Measurements from ENCODE around the gene OARD1. TPM values are rescaled to one million over a fixed set of nuclear protein-coding genes. Genes with fewer than 3 reads are reported as not detected.
"Not testable (repeated sequence)": the region's sequence is repeated elsewhere in the genome, so short reads cannot be mapped to it uniquely, and the experiment has no call there.

OARD1 gene
- polyA plus RNA-seq, 4 donors = 26.4 to 68.5 (median 59.1) TPM

GRCh38 chr6:41028561-41029412 is 43.4 kb downstream of the OARD1 start:
- DNase-seq (ENCODE audit: low read depth in 4 of 4, low spot score in 3 of 4) = peak in 1 of 4 donors; percentile 64

DNA sequence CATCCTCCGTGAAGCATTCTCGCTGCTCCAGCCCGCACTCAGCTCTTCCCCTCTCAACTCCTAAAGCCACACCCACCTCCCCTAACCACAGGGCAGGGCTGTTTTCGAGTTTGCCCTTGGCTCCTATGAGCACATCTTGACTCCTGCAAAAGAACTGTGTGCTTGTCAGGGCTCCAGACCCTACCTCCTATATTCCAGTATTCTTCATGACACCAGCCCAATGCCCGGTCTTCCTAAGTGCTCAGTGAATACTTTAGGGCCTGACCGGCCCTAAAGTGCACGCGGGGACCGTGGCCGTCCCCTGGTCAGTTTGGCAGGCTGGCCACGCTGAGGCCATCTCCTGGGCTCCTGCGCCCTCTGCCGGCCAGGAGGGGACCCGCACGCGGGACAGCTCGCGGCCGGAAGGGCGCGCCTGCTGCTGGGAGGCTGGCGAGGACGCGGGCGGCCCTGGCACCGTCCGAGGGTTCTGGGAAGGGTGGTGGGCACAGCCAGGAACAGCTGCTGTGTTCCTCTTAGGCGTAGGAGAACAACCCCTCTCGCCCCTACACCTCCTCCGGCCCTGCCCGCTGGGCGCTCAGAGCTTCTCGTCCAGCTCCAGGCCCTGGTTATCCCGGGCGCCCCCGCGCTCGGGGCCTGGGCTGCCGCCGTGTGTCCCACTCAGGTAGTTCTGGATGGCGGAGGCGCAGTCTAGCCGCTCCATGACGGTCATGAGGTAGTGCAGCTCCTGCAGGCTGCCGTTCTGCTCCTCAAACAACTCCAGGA is 44.2 kb downstream of the OARD1 start:
- peak; percentile 69 to 80 (median 74) for DNase-seq (ENCODE audit: low read depth in 4 of 4, low spot score in 3 of 4)

DNA sequence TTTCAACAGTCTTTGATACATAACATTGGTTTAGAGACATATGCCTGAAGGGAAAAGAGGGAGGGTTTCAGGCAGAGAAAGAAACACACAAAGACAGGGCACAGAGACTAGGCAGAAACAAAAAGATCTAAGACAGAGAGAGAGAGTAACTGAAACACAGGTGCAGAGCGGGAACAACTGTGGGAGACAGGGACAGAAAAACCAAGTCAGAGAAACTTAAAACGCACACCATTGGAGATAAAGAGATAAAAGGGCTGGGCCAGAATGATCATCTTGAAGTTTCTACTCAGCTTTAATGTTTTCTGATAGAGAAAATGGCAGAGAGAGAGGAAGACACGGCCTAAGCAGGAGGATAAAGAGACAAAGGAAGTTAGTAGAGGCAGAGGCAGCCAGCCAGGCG is 44.9 kb downstream of the OARD1 start:
- no peak for DNase-seq (ENCODE audit: low read depth in 4 of 4, low spot score in 3 of 4)

- no peak for DNase-seq (ENCODE audit: low read depth in 4 of 4, low spot score in 3 of 4)
Observed at GRCh38 chr6:41025966-41026530, 46.1 kb downstream of the OARD1 start.

- DNase-seq (ENCODE audit: low read depth in 4 of 4, low spot score in 3 of 4) = no peak
Observed at GRCh38 chr6:41023114-41023513, 49.0 kb downstream of the OARD1 start.

DNA sequence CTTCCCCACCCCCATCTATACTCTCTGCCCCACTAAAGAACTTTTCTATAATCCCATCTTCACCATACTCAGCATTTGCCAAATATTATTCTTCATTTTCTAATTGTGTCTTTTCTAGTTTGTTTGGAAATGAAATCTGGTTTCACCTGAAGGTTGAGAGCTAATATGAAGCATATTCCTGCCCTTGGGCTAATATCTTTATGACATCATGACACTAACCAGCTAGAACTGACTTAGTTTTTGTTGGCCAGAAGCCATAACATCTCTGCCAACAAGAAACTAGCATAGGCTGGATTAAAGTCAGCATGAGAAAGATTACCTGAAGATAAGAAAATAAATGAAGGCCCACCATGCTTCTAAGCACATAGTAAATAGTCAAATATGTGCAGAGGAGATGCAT is 49.9 kb downstream of the OARD1 start:
- no peak for DNase-seq (ENCODE audit: low read depth in 4 of 4, low spot score in 3 of 4)

DNA sequence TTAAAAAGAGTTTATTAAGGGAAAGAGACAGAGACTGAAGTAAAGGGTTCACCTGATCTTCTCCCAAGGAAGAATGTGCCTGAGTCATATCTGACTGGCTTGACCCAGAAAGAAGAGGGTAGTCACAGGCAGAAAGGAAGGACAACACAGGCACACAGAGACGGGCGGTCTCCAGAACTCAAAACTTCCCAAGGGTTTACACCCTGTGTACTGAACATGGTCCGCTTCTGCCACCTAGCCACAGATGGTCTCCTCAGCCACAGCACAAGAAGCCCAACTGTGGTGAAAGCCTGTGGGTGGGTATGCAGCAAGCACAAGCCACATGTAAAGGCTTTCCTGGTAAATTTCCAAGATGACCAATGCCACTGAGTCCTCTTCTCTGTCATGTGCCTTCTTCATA is 50.3 kb downstream of the OARD1 start:
- DNase-seq (ENCODE audit: low read depth in 4 of 4, low spot score in 3 of 4) = no peak

DNA sequence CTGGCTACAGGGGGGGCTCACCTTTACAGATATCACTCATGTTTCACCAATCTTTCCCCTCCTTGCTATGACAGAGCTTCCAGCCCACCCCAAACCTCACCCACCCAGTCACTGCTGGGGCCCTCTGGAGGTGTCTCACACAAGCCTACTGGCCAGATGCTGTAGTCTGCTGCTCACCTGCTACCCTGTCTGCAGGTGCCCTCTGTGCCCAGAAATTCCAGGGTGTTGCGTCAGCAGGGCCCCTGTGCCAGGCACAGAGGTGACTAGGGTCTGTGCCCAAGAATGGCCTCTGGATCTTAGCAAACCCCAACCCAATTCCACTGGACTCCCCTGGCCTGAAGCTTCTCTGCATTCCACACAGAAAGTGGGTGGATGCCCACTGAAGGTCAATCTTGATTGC is 54.5 kb downstream of the OARD1 start:
- DNase-seq (ENCODE audit: low read depth in 4 of 4, low spot score in 3 of 4) = no peak

DNA sequence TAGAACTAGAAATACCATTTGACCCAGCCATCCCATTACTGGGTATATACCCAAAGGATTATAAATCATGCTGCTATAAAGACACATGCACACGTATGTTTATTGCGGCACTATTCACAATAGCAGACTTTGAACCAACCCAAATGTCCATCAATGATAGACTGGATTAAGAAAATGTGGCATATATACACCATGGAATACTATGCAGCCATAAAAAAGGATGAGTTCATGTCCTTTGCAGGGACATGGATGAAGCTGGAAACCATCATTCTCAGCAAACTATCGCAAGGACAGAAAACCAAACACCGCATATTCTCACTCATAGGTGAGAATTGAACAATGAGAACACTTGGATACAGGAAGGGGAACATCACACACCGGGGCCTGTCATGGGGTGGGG is 56.3 kb downstream of the OARD1 start:
- not testable (repeated sequence) for DNase-seq (ENCODE audit: low read depth in 4 of 4, low spot score in 3 of 4)

DNA sequence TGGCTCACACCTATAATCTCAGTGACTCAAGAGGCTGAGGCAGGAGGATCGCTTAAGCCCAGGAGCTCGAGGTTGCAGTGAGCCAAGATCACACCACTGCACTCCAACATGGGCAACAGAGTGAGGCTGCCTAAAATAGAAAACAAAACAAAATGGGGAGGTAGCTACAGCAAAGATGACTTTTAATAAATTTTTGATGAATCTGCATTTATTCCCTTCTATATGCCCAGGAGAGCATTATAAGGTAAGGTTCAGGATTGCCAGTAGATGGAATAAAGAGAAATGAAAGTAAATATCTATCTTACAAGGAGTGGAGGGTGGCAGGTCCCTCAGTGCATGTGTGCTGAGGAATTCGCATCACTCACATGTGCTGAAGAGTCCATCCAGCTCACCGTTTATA is 57.4 kb downstream of the OARD1 start:
- DNase-seq (ENCODE audit: low read depth in 4 of 4, low spot score in 3 of 4) = no peak

Other genes with a start within 250 kb of the OARD1 start
- gene UNC5CL, start 33.1 kb downstream of the OARD1 start, polyA plus RNA-seq (ENCODE audit: insufficient read length in 4 of 4) = 1 to 10 TPM; 1.1 to 8.5 (median 6.1) TPM
- 1 to 10 TPM in 1 of 4 donors, under 1 TPM in 3; 0.39 to 2.1 (median 0.50) TPM for gene TSPO2, start 29.9 kb downstream of the OARD1 start, polyA plus RNA-seq (ENCODE audit: insufficient read length in 4 of 4)
- gene APOBEC2, start 19.2 kb downstream of the OARD1 start, polyA plus RNA-seq (ENCODE audit: insufficient read length in 4 of 4) = under 1 TPM in 3 of 4 donors, not detected in 1; 0.32 to 0.73 (median 0.34) TPM
- gene NFYA, start 618 bp upstream of the OARD1 start, polyA plus RNA-seq (ENCODE audit: insufficient read length in 4 of 4) = 10 to 100 TPM; 44.9 to 53.8 (median 50.0) TPM
- gene TREML1, start 82.0 kb upstream of the OARD1 start, polyA plus RNA-seq (ENCODE audit: insufficient read length in 4 of 4) = 1 to 10 TPM in 2 of 4 donors, under 1 TPM in 2; 0.22 to 1.7 (median 0.70) TPM
- gene TREM2, start 90.8 kb upstream of the OARD1 start, polyA plus RNA-seq (ENCODE audit: insufficient read length in 4 of 4) = 1 to 10 TPM in 1 of 4 donors, under 1 TPM in 3; 0.26 to 1.4 (median 0.42) TPM
- gene TREML2, start 128.8 kb upstream of the OARD1 start, polyA plus RNA-seq (ENCODE audit: insufficient read length in 4 of 4) = under 1 TPM in 3 of 4 donors, not detected in 1; 0.12 to 0.41 (median 0.14) TPM
- not detected for gene TREML4, start 156.0 kb upstream of the OARD1 start, polyA plus RNA-seq (ENCODE audit: insufficient read length in 4 of 4)
- 1 to 10 TPM in 1 of 4 donors, under 1 TPM in 2, not detected in 1; 0.29 to 1.3 (median 0.34) TPM for gene TREM1, start 214.3 kb upstream of the OARD1 start, polyA plus RNA-seq (ENCODE audit: insufficient read length in 4 of 4)

Data from left renal pelvis (tissue), 4 donors.